OCI-LY7 (cell line): ENCODE measurements around the gene PPP1R7.

ENCODE experiments used
- CTCF ChIP-seq: fragments of 200-600 bp; sonication (generic); conservative IDR thresholded peaks from 2 replicates; pipeline ENCODE4 v1.5.1; 2014; ENCODE audit warnings: mild to moderate bottlenecking, antibody characterized with exemption, low read length, moderate library complexity, mixed read lengths
- EZH2phosphoT487 ChIP-seq: fragments of 200-600 bp; sonication (generic); IDR thresholded peaks from 2 replicates; pipeline ENCODE4 v1.6.1; 2018; ENCODE audit warnings: low read depth, borderline replicate concordance, mild to moderate bottlenecking, mixed run types, antibody characterized with exemption, low read length, moderate library complexity, mixed read lengths

DNA sequence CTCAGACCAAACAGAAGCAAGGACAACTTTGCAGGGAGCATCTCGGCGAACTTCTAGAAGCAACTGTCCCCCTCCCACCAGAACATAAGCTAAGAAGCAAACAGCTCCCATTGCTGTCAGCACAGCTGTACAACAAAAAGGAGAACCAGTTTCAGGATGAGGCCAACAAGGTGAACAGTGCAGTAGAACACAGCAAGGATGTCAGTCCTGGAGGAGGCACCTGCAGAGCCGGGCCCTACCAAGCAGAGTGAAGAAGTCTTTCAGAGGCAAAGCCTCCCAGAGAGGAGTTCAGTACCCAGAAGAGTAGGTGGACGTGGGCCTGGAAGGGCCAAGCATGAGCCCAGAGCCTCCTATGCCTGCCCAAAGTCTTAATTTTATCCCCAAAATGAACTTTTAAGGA, 2.0 kb upstream of the PPP1R7 start:
- no peak for TF ChIP-seq CTCF
- TF ChIP-seq EZH2phosphoT487, result no peak
